GM21723 (cell line): Measurements from ENCODE around the gene SBK1.

Source experiments
- ATAC-seq: cut with Tn5 transposase; IDR thresholded peaks from one replicate; pipeline ENCODE4 v1.9.1; 2021; ENCODE audit warnings: mild to moderate bottlenecking, moderate library complexity; ENCODE audit not compliant: unreplicated experiment

The SBK1 gene

DNA sequence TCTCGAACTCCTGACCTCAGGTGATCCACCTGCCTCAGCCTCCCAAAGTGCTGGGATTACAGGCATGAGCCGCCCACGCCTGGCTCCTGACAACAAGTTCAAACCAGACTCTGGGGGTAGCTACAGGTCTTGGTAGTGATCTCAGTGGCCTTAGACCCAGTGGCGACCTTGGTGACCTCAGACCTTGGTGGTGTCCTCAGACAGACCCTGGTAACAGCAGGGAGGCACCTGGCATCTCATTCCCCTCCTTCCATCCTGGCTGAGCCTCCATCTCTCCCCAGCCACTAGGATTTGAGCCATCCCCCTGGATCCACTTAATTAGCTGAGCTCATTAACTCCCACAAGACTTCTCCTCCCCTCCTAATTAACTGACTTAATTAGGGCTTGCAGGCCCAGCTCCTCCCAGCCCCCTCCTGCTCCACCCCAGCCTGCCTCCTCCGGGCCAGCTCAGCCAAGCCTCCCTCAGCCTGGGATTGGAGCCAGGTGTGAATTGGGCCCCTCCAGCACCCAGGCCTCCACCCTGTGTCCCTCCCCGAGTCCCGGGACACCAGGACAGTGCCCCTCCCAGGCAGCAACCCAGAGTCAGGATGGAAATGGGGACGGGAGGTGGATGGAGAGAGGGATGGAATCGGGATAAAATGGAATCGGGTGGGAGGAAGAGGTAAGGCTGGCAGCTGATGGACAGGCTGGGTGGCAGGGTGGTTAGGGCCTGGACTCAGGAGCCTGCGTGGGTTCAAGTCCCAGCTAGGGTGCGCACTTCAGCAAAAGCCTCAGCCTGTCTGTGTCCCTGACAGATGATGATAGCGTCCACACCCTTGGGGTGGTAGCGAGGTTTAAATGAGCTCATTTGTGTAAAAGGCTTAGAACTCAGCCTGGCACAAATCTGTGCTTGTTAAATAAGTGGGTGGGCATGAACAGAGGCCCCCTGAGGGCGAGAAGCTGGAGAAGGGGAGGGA, 11.2 kb upstream of the SBK1 start:
- no peak for ATAC-seq

DNA sequence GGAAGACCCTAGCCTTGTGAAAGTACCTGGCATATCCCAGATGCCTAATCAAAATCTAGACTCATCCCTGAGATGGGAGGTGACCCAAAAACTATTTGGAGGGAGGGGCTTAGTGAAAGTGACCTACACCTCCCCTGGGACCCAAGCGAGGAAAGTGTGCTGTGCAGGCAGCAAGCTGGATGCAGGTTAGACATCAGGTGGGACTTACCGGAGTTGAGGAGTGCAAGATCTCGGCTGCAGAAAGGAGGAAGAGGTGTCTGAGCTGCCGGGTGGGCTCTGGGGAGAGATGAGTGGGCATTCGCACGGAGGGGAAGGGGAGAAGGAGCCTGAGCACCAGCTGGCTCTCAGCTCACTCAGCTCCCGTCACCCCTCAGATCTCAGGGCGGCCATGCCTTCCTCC, 10.3 kb upstream of the SBK1 start:
- no peak for ATAC-seq

GRCh38 chr16:28283173-28283572, 9.2 kb upstream of the SBK1 start:
- ATAC-seq: no peak

DNA sequence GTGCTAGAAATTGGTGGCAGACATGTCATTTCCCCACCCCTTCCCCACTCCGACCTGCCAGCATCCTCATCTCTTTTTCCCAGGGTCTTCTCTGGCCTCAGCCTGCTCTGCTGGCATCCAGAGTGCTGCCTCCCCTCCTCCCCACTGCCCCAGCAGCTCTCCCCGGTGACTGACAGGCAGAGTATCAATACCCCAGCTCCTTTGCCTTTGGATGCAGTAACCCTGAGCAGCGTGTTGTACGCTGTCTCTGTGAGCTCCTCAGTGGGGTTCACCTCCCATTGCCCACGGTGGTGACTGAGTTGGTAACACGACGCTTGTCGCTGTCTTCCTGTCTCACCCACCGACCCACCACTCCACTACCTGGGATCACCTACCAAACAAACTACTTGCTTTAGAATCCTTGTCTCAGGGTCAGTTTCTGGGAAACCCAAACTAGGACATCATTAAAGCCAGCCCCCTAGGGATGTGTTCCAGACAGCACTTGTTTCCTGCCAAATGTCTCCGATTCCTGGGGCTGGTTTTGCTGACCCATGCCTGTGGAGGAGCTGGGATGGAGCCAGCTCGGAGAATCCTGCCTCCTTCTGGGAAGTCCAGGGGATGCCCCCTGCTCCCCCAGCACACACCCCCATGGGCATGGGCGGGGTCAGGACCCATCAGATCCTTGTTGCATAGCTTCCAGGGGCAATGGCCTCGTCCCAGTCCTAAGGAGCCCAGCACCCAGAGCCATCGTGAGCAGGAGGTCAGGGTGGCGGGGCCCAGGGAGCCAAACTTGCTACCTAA, 8.3 kb upstream of the SBK1 start:
- ATAC-seq: no peak

GRCh38 chr16:28285649-28286048, 6.7 kb upstream of the SBK1 start:
- no peak for ATAC-seq

- ATAC-seq: no peak
Measured at GRCh38 chr16:28288114-28288513, 4.2 kb upstream of the SBK1 start.

- no peak for ATAC-seq
Measured at GRCh38 chr16:28289048-28289447, 3.3 kb upstream of the SBK1 start.

DNA sequence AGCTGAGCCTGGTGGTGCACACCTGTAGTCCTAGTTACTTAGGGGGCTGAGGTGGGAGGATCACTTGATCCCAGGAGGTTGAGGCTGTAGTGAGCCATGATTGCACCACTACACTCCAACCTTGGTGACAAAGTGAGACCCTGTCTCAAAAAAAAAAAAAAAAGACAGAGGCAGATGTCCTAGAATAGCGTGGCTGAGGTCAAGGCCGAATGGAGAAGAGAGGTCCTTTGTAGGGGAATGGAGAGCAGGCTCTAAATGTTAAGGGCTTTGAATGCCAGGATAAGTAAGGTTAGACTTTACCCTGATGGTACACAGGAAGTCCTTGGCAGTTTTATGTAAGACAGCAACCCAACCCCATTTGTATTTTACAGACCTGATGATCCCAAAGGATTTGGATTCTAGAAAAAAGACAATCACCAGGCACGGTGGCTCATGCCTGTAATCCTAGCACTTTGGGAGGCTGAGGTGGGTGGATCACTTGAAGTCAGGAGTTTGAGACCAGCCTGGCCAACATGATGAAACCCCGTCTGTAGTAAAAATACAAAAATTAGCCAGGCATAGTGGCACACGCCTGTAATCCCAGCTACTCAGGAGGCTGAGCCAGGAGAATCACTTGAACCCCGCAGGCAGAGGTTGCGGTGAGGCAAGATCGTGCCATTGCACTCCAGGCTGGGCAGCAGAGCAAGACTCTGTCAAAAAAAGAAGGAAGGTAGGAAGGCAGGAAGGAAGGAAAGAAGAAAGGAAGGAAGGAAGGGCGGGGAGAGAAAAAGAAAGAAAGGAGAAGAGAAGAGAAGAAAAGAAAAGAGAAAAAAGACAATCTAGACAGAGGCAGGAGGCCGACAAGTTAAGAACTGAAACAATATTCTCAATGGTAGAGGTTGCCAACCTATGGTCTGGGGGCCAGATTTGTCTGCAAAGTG, 2.1 kb upstream of the SBK1 start:
- no peak for ATAC-seq

GRCh38 chr16:28290859-28291254, 1.5 kb upstream of the SBK1 start:
- ATAC-seq: no peak

DNA sequence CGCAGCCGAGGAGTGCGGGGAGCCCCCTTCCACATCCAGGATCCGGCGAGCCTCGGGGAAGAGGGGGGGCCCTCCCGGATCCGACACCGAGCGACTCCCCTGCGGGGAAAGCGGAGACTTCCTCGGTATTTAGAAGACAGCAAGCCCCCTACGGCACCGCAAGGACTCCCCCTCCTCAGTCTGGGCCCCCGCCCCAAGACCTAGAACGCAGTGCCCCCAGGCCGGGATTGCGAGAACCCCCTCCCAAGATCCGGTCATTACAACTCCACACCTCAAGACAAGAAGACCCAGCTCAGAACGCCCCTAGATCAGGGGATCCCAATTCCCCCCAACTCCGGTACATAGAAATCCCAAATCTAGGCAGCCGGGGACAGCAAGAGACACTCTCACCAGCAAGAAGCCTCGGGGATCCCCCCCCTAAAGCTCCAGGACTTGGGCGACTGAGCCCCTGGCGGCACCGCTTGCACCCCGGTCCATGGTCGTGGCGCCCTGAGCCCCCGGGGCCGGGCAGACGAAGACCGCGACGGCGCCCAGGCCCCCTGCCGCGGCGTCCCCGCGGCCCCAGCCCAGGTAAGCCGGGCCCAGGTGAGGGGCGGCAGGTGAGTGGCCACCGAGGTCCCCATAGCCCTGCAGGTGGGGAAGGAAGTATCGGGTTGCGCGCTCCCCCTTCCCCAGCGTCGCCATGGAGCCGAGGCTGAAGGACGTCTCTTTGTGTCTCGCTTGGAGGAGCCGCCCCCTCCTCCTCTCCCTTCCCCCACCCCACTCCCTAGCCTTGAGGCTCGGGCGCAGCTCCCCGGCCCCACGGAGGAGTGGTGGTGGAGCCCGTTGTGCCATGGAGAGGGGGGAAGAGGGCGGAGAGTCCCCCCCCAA, 641 bp downstream of the SBK1 start:
- ATAC-seq: no peak

GRCh38 chr16:28293601-28293960, 1.3 kb downstream of the SBK1 start:
- no peak for ATAC-seq

DNA sequence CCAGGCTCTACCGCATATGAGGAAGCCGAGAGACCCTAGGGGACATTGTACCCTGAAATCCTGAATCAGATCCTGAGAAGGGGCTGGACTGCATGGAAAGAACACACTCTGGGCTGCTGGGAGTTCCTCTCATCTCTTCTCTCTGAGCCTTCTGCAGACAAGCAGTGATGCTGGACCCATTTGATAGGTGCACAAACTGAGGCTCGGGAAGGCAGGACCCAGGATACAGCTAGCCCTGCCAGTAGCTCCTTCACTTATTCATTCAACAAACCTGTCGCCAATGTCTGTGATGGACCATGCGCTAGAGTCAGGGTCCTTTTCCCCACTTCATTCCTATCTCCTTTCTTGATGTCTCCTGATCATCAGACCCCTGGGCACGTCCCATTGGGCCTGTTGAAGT, 1.9 kb downstream of the SBK1 start:
- ATAC-seq: no peak

DNA sequence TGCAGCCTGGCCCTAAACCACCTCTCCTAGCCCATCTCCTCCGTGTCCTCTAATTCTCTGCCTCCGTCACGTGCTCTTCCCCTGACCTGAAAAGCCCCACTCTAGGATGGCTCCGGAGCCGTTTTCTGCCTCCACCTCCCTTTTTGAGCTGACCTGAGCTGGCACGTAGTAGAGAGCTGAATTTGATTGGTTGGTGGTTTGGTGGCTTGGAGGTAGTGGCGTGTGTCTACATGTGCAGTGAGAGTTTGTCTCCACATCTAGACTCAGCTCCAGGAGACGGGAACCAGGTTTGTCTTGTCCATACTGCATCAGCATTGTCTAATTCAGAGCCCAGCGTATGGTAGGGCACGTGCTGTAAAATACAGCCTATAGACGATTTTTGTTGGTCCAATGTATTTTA, 3.0 kb downstream of the SBK1 start:
- ATAC-seq: no peak

DNA sequence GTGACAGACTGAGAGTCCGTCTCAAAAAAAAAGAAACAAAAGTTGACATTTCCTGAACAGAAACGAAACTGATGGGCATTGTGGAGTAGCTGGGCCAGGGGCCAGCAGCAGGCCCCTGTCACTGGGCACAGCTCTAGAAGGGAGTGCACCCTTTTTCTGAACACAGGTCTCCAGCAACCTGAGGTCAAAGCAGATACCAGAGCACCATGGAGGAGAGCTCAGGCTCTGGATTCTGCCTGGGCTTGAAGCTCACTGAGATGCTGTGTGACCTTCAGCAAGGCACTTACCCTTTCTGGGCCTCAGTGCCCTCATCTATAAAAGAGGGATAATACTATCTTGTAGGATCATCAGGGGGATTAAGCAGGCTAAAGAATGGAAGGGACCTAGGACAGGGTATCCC, 5.0 kb downstream of the SBK1 start:
- ATAC-seq: no peak

GRCh38 chr16:28297784-28298510, 5.6 kb downstream of the SBK1 start:
- no peak for ATAC-seq

GRCh38 chr16:28298511-28298878, 6.2 kb downstream of the SBK1 start:
- ATAC-seq: no peak

GRCh38 chr16:28300327-28300726, 8.0 kb downstream of the SBK1 start:
- no peak for ATAC-seq

GRCh38 chr16:28301154-28301553, 8.8 kb downstream of the SBK1 start:
- ATAC-seq: no peak

DNA sequence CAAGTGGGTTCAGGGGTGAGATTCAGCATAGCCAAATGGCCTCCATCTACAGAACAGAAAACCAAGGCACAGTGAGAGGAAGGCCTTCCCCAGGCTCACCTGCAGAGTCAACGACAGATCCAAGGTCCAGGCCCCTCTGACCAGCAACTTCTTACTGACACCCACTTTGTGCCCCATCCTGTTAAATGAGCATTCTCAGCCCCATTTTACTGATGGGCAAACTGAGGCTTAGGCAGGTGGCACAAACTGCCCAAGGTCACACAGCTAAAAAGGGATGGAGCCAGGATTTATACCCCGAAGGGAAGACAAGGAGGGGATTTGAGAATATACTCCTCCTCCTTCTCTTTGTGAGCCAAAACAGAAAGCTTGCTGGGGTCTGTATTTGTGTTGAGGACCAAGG, 9.3 kb downstream of the SBK1 start:
- ATAC-seq: no peak

GRCh38 chr16:28303132-28303531, 10.8 kb downstream of the SBK1 start:
- no peak for ATAC-seq
